Measurements from ENCODE around the gene ZNF560.
A peak's percentile ranks its signal among the peaks of the same experiment; 100 is the strongest.
"Not testable (repeated sequence)": the region's sequence is repeated elsewhere in the genome, so short reads cannot be mapped to it uniquely, and the experiment has no call there.

The ZNF560 gene

GRCh38 chr19:9498183-9498902 is at the start of gene ZNF560:
Gene ZNF560 (minus strand): TSS chr19:9498616. CDS start chr19:9475313, 23,303 bp downstream.
- peak; percentile 3 for DNase-seq

DNA sequence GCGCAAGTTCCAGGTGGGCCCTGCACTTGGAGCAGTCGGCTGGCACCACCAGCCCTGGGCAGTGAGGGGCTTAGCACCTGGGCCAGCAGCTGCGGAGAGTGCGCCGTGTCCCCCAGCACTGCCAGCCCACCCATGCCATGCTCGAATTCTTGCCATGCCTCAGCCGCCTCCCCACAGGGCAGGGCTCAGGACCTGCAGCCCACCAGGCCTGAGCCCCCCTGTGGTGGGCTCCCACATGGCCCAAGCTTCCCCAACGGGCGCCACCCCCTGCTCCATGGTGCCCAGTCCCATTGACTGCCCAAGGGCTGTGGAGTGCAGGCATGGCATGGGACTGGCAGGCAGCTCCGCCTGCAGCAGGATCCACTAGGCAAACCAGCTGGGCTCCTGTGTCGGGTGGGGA is 49.5 kb upstream of the ZNF560 start:
- DNase-seq = no peak

DNA sequence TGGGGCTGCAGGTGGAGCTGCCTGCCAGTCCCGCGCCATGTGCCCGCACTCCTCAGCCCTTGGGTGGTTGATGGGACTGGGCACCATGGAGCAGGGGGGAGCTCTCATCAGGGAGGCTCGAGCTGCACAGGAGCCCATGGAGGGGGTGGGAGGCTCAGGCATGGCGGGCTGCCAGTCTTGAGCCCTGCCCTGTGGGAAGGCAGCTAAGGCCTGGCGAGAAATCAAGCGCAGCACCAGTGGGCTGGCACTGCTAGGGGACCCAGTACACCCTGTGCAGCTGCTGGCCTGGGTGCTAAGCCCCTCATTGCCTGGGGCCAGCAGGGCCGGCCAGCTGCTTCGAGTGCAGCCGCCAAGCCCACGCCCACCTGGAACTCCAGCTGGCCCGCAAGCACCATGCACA is 42.9 kb upstream of the ZNF560 start:
- not testable (repeated sequence) for DNase-seq

DNA sequence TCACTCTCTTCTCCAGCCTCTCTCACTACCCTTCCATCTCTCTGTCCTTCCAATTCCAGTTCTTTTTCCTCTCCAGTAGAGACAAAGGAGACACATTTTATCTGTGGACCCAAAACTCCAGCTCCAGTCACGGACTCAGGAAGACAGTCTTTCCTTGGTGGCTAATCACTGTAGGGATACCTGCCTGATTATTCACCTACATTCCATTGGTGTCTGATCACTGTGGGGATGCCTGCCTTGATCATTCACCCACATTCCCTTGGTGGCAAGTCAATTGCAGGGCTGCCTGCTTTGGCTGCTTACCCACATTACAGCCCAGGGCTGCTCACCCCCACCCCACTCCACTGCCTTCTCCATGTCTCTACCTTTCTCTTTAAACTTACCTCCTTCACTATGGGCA is 41.5 kb upstream of the ZNF560 start:
- not testable (repeated sequence) for DNase-seq

DNA sequence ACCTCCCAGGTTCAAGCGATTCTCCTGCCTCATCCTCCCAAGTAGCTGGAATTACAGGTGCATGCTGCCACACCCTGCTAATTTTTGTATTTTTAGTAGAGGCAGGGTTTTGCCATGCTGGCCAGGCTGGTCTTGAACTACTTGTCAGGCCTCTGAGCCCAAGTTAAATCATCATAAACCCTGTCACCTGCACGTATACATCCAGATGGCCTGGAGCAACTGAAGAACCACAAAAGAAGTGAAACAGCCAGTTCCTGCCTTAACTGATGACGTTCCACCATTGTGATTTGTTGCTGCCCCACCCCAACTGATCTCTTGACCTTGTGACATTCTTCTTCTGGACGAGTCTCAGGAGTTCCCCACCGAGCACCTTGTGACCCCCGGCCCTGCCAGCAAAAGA is 40.8 kb upstream of the ZNF560 start:
- not testable (repeated sequence) for DNase-seq

DNA sequence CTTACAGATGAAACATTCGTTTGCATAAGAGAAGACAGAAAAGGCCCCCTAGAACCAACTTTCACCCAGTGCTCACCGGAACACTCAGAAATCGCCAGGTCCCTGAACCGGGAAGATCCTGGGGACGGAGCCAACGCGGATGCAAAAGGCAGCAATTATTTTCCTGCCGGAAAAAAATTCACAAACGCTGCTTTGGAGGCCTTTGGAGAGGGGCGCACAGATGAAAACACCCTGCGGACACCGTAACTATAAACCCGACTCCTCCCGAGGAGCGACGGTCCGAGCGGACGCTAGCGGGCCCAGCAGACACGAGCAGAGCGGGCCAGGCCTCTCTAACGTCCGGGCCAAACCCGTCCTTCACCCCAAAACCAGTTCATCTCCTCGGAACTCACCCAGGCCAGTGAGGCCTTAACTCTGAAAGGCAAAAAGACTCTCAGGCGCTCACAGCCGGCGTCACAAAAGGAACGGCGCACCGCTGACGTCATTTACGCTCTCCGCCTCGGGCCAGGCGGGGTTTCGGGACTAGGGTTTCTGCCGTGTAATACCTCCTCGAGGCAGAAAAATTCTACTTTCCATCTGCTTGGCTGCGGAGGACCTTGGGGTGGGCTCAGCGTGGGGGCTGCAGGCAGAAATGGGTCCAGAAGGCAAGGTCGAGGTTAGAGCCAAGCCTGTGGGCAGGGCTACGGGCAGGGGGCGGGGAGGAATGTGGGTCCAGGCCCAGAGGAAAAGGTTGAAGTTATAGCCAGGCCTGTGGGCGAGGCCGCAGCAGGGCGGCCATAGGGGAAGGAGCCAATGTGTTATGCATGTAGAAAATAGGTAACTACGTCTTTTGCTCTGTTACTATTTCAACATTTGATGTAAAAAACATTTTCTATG is 40.0 kb upstream of the ZNF560 start, which contains the start of gene ZNF426:
Gene ZNF426 (minus strand): TSS at position 463 of the 876 bp plus-strand sequence. CDS start 2,413 bp downstream, outside the sequence.
- DNase-seq = peak; percentile 85

DNA sequence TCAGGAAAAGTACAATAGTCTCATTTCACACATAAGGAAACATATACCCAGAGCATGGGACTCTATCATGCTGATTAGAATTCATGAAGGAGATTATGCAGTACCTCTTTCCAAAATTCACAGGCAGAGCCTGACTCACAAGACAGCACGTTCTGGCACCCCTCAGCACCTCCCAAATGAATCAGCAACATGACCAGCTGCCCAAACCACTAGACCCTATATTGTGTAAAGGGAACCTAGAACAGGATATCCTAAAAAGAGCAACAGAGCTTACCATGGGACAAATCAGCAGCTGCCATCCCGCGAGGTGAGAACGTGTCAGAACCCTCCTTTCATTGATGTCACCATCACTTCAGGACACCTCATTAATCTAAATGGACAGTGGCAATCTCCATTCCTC is 37.5 kb upstream of the ZNF560 start:
- DNase-seq = no peak

- no peak for DNase-seq
These were observed 33.5 kb upstream of the ZNF560 start for GRCh38 chr19:9531933-9532332.

DNA sequence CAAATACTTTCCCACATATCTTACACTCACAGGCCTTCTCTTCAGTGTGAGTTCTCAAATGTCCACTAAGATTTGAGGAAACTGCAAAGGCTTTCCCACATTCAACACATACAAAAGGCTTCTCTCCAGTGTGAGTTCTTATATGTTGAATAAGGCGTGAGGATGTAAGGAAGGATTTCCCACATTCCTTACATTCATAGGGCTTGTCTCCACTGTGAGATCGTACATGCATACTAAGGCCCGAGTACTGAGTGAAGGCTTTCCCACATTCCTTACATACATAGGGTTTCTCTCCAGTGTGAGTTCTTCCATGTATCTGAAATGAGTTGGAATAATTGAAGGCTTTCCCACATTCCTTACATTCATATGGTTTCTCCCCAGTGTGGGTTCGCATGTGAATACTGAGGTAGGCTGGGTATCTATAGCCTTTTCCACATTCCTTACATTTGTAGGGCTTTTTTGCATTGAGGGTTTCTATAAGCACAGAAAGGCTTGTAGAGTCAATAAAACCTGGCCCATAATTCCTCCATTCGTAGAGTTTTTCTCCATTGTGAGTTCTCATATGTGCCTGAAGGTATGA is 30.4 kb upstream of the ZNF560 start:
- no peak for DNase-seq

- no peak for DNase-seq
These were observed 25.6 kb upstream of the ZNF560 start for GRCh38 chr19:9523885-9524474.

DNA sequence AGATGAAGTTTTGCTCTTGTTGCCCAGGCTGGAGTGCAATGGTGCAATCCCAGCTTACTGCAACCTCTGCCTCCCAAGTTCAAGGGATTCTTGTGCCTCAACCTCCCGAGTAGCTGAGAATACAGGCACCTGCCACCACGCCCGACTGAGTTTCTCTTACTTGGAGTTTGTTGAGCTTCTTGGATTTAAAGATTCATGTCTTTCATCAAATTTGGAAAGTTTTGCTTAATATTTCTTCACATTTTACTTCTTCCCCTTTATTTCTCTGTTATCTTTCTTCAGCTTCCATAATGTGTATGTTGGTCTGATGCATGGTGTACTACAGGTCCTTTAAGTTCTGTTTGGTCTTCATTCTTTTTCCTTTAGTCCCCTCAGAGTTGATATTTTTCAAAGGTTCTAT is 8.9 kb upstream of the ZNF560 start:
- no peak for DNase-seq

GRCh38 chr19:9500796-9501195 is 2.4 kb upstream of the ZNF560 start:
- DNase-seq = no peak

DNA sequence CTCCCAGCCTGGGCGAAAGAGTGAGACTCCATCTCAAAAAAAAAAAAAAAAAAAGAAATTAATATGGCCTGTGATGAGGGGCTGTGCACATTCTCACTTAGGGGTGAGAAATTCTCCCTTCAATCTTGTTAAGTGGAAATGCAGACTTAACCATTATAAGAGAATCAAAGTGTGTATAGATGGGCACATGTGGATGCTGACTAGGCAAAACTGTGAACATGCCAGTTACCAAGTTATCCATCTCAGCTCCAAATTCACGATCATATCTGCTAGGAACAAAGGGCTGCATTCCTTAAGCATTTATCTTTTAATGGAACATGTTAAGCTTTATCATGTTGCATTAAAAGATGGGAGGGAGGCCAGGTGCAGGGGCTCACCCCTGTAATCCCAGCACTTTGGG is 4.3 kb downstream of the ZNF560 start:
- DNase-seq = no peak

DNA sequence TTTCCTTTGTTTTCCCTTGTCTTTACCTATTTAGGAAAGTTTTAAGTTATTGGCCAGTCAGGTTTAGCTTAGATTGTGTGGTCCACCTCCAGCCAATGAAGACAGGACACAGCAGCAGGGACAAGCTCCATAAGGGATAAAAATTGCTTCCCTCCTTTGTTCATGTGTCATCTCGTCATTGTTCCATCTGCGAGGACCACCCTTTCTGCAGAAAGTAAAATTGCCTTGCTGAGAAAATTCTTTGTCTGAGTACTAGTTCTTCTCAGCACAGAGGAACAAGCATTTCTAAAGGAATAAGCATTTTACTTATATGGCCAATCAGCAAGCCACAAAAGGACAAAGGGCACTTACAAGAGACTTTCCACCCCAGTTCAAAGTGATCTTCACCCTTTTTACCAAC is 11.4 kb downstream of the ZNF560 start:
- DNase-seq = no peak

DNA sequence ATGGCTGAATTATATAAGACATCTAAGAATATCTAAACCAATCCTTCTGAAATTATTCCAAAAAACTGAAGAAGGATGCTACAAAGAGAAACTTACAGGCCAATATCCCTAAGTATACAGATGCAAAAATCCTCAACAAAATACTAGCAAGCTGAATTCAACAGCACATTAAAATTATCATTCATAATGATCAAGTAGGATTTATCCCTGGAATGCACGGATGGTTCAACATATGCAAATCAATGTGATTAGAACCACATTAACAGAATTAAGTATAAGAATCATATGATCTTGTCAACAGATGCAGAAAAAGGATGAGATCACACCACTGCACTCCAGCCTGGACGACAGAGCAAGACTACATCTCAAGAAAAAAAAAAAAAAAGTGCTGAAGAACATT is 13.3 kb downstream of the ZNF560 start:
- no peak for DNase-seq

DNA sequence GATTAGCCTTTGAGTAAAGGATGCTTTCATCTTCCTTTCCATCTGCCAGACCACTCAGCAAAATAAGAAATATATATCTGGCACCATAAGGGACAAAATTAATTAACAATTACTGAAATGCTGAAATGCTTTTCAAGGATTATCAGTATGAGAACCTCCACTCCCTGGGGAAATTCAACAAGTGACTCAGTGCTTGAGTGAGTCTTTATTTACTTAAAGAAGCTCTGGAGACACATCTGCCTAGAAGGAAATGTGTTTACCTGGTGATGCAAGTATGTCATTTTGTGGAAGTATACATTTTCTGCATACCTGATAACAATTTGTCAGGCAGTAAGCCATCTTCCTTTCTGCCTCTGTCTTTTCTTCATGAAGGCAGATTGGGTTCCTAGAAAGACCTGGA is 23.4 kb downstream of the ZNF560 start:
- no peak for DNase-seq

- no peak for DNase-seq
These were observed 31.3 kb downstream of the ZNF560 start for GRCh38 chr19:9467161-9467560.

DNA sequence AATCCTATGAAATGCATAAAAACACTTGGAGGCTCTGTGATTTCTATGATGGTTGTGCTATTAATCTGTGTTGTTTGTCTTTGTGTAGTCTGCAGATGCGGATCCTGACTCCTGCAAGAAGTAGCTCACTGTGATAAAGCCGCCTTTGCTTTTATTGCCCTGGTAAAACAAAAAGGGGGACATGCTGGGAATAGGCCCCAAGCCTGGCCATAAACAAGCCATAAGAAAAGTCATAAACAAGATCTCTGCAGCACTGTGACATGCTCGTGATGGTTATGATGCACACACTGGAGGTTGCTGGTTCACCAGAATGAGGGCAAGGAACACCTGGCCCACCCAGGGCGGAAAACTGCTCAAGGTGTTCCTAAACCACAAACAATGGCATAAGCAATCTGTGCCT is 36.5 kb downstream of the ZNF560 start:
- DNase-seq = no peak

DNA sequence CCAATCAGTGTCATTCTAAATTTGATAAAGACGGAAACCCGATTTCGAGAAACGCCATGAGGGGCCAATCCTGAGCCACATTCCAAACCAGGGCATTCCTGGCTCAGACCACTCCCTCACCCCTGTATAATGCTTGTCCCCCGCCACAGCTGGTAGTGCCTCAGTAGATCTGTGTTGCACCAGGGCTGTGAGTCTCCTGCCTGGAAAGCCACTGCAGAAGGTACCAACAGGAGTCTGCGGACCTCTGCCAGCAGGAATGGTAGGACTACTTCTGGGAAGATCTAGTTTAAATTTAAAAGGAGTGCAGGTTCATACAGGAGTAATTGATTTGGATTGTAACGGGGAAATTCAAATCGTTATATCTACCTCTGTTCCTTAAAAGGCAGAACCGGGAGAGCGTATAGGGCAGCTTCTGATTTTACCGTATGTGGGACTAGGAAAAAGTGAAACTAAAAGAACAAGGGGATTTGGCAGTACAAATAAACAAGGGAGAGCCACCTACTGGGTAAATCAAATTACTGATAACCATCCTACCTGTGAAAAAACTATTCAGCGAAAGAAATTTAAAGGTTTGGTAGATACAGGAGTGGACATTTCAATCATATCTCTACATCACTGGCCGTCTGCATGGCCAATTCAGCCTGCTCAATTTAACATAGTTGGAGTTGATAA is 42.3 kb downstream of the ZNF560 start:
- no peak for DNase-seq

GRCh38 chr19:9453953-9454352 is 44.5 kb downstream of the ZNF560 start:
- DNase-seq = no peak

- no peak for DNase-seq
These were observed 53.4 kb downstream of the ZNF560 start for GRCh38 chr19:9445037-9445436.

DNA sequence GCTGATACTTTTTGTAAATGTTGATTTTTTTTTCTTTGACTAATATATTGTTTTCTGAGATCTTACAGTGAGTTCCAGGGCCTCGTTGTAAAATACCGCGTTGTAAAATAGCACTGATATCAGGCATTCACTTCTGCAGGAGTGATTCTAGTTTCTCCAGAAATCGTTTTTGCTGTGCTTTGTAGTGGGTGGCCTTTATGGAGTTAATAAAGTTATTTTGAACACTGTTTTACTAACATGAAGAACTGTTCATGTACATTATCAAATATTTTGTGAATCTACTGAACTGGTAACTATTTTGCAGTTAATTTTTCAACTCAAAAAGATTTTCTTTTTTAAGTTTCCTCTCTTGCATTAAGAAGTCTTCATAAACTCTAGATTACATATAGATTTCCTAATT is 62.1 kb downstream of the ZNF560 start:
- DNase-seq = no peak
